ENCODE measurements around the gene NEK9. TPM values are rescaled to one million over a fixed set of nuclear protein-coding genes. Genes with fewer than 3 reads are reported as not detected.

Gene NEK9
- total and polyA plus RNA-seq, 10 of the 15 experiments (the other 5 are each of a cell fraction or from before 2014, with no cell fraction given): 6.0 to 78.8 (median 44.7) TPM

DNA sequence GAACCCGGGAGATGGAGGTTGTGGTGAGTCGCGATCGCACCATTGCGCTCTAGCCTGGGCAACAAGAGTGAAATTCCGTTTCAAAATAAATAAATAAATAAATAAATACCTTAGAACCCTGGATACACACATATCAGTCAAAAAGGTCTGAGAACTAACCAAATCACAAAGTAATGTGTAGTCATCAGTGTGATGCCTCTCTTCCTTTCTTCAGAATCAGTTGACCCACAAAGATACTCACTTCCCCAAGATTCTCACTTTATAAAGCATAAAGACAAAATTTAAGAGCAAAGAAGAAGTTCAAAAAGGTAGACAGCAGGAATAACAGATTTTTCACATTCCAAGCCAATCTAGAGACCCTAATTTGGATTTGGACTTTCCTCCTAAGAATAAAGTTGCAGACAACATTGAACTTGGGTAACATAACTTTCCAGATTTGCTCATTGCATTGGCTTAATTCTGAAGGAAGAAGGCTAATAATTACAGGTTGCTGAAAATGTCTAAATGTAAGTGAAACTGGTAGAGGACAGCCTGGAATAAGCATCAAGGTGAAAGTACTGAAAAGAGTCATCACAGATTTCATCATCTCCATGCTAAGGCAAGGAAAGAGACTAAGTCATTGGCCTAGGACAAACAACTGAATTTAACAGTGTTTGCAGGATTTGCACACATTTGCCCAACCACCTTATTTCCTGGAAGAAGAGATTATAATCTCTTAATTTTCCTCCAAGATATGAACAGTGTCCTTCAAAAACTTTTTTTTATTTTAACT is 32.2 kb upstream of the NEK9 start (continued):
- no peak for TF ChIP-seq CUX1 (IDR thresholded peaks at IDR 0.05; ENCODE audit: insufficient replicate concordance, low read depth, low read length)
- TF ChIP-seq, protein P1, sequence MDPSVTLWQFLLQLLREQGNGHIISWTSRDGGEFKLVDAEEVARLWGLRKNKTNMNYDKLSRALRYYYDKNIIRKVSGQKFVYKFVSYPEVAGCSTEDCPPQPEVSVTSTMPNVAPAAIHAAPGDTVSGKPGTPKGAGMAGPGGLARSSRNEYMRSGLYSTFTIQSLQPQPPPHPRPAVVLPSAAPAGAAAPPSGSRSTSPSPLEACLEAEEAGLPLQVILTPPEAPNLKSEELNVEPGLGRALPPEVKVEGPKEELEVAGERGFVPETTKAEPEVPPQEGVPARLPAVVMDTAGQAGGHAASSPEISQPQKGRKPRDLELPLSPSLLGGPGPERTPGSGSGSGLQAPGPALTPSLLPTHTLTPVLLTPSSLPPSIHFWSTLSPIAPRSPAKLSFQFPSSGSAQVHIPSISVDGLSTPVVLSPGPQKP (IDR thresholded peaks at IDR 0.05; ENCODE audit: low read depth, low read length): no peak
- TF ChIP-seq, protein P2, sequence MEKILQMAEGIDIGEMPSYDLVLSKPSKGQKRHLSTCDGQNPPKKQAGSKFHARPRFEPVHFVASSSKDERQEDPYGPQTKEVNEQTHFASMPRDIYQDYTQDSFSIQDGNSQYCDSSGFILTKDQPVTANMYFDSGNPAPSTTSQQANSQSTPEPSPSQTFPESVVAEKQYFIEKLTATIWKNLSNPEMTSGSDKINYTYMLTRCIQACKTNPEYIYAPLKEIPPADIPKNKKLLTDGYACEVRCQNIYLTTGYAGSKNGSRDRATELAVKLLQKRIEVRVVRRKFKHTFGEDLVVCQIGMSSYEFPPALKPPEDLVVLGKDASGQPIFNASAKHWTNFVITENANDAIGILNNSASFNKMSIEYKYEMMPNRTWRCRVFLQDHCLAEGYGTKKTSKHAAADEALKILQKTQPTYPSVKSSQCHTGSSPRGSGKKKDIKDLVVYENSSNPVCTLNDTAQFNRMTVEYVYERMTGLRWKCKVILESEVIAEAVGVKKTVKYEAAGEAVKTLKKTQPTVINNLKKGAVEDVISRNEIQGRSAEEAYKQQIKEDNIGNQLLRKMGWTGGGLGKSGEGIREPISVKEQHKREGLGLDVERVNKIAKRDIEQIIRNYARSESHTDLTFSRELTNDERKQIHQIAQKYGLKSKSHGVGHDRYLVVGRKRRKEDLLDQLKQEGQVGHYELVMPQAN (conservative IDR thresholded peaks at IDR 0.05): no peak
- TF ChIP-seq EED (IDR thresholded peaks at IDR 0.05; ENCODE audit: low read depth): peak; percentile 76
- TF ChIP-seq MTA2 (IDR thresholded peaks at IDR 0.05; ENCODE audit: low read depth): no peak
- no peak for TF ChIP-seq ZNF24 (IDR thresholded peaks at IDR 0.05)
- TF ChIP-seq IRF4 (IDR thresholded peaks at IDR 0.05; ENCODE audit: low read depth, low read length): peak; percentile 58; the same call in 1 of the 2 replicates
- peak; percentile 61; the same call in 1 of the 2 replicates for TF ChIP-seq NFIC (IDR thresholded peaks at IDR 0.05; ENCODE audit: low read depth, low read length)
- TF ChIP-seq MTA3 (IDR thresholded peaks at IDR 0.05; ENCODE audit: borderline replicate concordance, low read length): 0 out of 2 replicates have a peak, but pooled peaks have one; percentile 53
- peak; percentile 66; the same call in 1 of the 2 replicates for TF ChIP-seq ATF2 (IDR thresholded peaks at IDR 0.05; ENCODE audit: low read length)
- TF ChIP-seq CREB1 (IDR thresholded peaks at IDR 0.05; ENCODE audit: low read depth): 0 out of 2 replicates have a peak, but pooled peaks have one; percentile 43
- TF ChIP-seq, protein P3, sequence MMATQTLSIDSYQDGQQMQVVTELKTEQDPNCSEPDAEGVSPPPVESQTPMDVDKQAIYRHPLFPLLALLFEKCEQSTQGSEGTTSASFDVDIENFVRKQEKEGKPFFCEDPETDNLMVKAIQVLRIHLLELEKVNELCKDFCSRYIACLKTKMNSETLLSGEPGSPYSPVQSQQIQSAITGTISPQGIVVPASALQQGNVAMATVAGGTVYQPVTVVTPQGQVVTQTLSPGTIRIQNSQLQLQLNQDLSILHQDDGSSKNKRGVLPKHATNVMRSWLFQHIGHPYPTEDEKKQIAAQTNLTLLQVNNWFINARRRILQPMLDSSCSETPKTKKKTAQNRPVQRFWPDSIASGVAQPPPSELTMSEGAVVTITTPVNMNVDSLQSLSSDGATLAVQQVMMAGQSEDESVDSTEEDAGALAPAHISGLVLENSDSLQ (IDR thresholded peaks at IDR 0.05): no peak
- peak in 1 of 2 experiments; percentile 45; a peak in 1 of 4 replicates for TF ChIP-seq IKZF2 (IDR thresholded peaks at IDR 0.05)
- 0 out of 2 replicates have a peak, but pooled peaks have one; percentile 53 for TF ChIP-seq MEF2A (IDR thresholded peaks at IDR 0.05; ENCODE audit: insufficient read depth, low read depth, low read length)
- TF ChIP-seq RAD21 (IDR thresholded peaks at IDR 0.05; ENCODE audit: insufficient read depth, low read depth, low read length): no peak
